Erythroblast (primary cell): Measurements from ENCODE around the gene GAB1.

Experiments
- GATA1 ChIP-seq: IDR thresholded peaks from 2 replicates; pipeline ENCODE4 v1.6.1; 2011; ENCODE audit warnings: low read depth, mild to moderate bottlenecking, control low read depth, low read length, moderate library complexity
- POLR2A ChIP-seq: IDR thresholded peaks from 2 replicates; pipeline ENCODE4 v1.6.1; 2011; ENCODE audit warnings: mild to moderate bottlenecking, low read length

DNA sequence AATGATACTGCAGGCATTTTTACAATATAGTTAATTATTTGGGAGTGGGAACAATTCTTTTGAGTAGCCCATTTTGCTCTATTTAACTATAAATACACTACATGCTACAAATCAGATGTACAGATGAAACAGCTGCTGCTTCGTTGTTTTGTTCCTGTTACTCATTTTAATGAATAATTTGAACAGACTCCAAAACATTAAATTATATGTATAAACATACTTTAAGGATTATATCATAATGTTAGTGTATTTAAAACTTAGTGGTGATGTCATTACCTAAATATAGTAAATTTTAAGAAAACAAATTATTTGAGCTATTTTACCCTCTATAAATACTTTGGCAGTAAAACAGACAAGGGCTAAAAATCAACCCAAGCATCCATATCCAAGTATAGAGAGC lies 60.7 kb downstream of the GAB1 start:
- TF ChIP-seq POLR2A (no peak), GATA1 (no peak)
